Amniotic stem cell (primary cell): ENCODE measurements around the gene SETMAR.
A peak's percentile ranks its signal among the peaks of the same experiment; 100 is the strongest.
"Not testable (repeated sequence)": the region's sequence is repeated elsewhere in the genome, so short reads cannot be mapped to it uniquely, and the experiment has no call there.

ENCODE experiments used
- DNase-seq: peaks from one replicate; lab custom pipeline; 2025; lab: John Stamatoyannopoulos, UW

The SETMAR gene

GRCh38 chr3:4303187-4304123 lies at the start of gene SETMAR:
Gene SETMAR (plus strand): TSS chr3:4303369. CDS start chr3:4303371, 2 bp downstream.
- peak; percentile 64 for DNase-seq

- DNase-seq, result no peak
Measured at GRCh38 chr3:4261406-4261805, 41.8 kb upstream of the SETMAR start.

GRCh38 chr3:4264040-4264439 lies 39.1 kb upstream of the SETMAR start:
- DNase-seq, result no peak

- no peak for DNase-seq
Measured at GRCh38 chr3:4270720-4271119, 32.4 kb upstream of the SETMAR start.

GRCh38 chr3:4271834-4272233 lies 31.3 kb upstream of the SETMAR start:
- peak; percentile 5 for DNase-seq

GRCh38 chr3:4279516-4280105 lies 23.6 kb upstream of the SETMAR start:
- no peak for DNase-seq

- DNase-seq, result no peak
Measured at GRCh38 chr3:4281991-4282390, 21.2 kb upstream of the SETMAR start.

GRCh38 chr3:4284865-4285264 lies 18.3 kb upstream of the SETMAR start:
- no peak for DNase-seq

- DNase-seq, result no peak
Measured at GRCh38 chr3:4289044-4289443, 14.1 kb upstream of the SETMAR start.

- no peak for DNase-seq
Measured at GRCh38 chr3:4290272-4290893, 12.8 kb upstream of the SETMAR start.

- DNase-seq, result no peak
Measured at GRCh38 chr3:4292301-4292700, 10.9 kb upstream of the SETMAR start.

GRCh38 chr3:4294616-4295327 lies 8.4 kb upstream of the SETMAR start:
- DNase-seq, result no peak

- DNase-seq, result not testable (repeated sequence)
Measured at GRCh38 chr3:4296454-4296853, 6.7 kb upstream of the SETMAR start.

GRCh38 chr3:4297486-4297885 lies 5.7 kb upstream of the SETMAR start:
- no peak for DNase-seq

GRCh38 chr3:4302747-4303146 lies 422 bp upstream of the SETMAR start:
- no peak for DNase-seq

- DNase-seq, result not testable (repeated sequence)
Measured at GRCh38 chr3:4305210-4305609, 2.0 kb downstream of the SETMAR start.

GRCh38 chr3:4306091-4306490 lies 2.9 kb downstream of the SETMAR start:
- no peak for DNase-seq

GRCh38 chr3:4306860-4307259 lies 3.7 kb downstream of the SETMAR start:
- DNase-seq, result no peak

- DNase-seq, result no peak
Measured at GRCh38 chr3:4309491-4310128, 6.4 kb downstream of the SETMAR start.

- no peak for DNase-seq
Measured at GRCh38 chr3:4310971-4311370, 7.8 kb downstream of the SETMAR start.

- DNase-seq, result no peak
Measured at GRCh38 chr3:4311496-4311895, 8.3 kb downstream of the SETMAR start.
